SH-SY5Y (cell line): ENCODE results near the gene EPB41L2.

ENCODE experiments used
- GATA2 ChIP-seq: IDR thresholded peaks from 2 replicates; pipeline ENCODE4 v1.6.1; 2011; ENCODE audit warnings: mild to moderate bottlenecking, low read depth, low read length
- GATA3 ChIP-seq: IDR thresholded peaks from 2 replicates; pipeline ENCODE4 v1.6.1; 2011; ENCODE audit warnings: low read depth, mild to moderate bottlenecking, low read length, moderate library complexity

Gene EPB41L2

GRCh38 chr6:131049608-131050007, 13.4 kb downstream of the EPB41L2 start:
- TF ChIP-seq GATA2 (no peak), GATA3 (no peak)

- TF ChIP-seq GATA2 (no peak), GATA3 (no peak)
Observed at GRCh38 chr6:131048933-131049515, 14.0 kb downstream of the EPB41L2 start.

DNA sequence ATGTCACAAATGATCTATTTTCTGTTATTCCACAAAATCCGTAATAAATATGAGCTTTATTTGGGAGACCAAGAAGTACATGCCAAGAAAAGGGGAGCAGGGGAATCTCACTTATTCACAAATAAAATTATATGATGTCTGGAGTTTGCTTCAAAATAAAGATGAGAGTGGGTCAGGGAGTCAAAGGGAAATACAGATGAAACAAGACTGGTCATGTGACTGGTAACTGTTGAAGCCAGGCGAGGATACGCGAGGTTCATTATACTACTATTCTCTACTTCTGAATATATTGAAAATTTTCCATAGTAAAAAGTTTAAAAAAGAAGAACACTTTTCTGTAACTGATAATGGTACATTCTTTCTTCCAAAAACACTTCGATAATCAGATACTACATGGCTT, 14.6 kb downstream of the EPB41L2 start:
- no peak for TF ChIP-seq GATA3
- no peak for TF ChIP-seq GATA2

DNA sequence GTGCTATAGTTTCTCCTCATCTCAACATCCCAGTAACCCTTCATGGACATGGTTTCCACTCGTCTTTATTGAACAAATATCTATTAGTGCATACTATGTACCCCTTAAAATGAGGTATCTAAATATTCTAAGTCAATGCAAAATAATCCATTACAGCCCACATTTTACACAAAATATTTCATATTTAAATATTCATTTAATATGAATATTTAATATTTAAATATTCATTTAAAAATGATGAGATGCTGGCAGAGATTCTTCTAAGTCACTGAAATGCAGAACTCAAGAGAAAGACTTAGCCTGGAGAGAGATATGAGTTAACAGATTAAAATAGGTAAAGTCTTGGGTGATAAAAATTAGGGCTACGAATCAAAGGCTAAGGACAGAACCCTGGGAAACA, 17.9 kb downstream of the EPB41L2 start:
- no peak for TF ChIP-seq GATA3
- no peak for TF ChIP-seq GATA2

DNA sequence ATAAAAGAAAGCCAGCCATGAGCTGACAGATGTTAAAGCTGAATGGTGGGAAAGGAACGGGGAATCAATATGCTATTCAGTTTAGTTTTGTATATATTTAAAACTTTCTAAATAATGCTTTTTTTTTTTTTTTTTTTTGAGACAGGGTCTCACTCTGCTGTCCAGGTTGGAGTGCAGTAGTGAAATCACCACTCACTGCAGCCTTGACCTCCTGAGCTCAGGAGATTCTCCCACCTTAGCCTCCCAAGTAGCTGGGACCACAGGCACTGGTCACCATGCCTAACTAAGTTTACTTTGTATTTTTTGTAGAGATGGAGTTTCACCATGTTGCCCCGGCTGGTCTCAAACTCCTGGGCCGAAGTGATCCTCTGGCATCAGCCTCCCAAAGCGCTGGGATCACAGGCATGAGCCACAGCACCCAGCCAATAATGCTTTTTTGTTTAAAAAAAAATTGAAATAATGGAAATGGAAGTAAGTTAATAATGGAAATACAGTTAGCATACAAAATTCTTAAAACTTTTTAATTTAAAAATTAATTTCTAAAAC, 19.1 kb downstream of the EPB41L2 start:
- no peak for TF ChIP-seq GATA2
- TF ChIP-seq GATA3, result no peak

GRCh38 chr6:131042664-131043063, 20.4 kb downstream of the EPB41L2 start:
- TF ChIP-seq GATA2 (no peak), GATA3 (no peak)

GRCh38 chr6:131041814-131042213, 21.2 kb downstream of the EPB41L2 start:
- TF ChIP-seq GATA3, result no peak
- TF ChIP-seq GATA2, result no peak

DNA sequence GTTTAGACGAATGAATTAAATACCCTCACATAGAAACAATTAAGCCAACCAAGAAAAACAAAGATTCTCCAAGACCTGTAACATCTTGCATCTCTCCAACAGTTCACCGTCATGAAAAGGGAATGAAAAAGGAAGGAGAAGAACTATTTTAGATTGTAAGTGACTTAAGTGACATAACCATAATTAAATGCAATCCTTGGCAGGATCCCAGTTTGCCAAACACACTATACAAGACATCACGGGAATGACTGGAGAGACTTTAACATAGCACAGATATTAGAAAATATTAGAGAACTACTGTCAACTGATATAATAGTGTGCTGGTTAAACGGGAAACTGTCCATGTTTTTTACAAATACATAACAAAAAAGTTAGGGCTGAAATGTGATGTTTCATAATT, 22.2 kb downstream of the EPB41L2 start:
- TF ChIP-seq GATA3, result no peak
- TF ChIP-seq GATA2, result no peak

DNA sequence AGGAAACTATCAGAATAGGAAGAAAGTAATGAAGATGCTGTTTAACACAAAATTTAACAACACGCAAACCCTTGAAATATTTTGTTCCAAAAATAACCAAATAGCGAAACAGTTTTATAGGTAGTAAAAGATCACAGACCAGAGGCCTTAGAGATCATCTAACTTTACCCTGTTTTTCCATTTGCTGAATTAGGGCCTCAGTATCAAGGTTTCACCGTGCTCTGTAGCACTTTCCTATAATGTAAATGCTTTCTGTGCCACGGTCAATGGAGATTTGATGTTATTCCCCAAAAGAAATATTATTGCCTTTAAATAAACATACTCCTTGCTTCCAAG, 23.7 kb downstream of the EPB41L2 start:
- TF ChIP-seq GATA2, result no peak

DNA sequence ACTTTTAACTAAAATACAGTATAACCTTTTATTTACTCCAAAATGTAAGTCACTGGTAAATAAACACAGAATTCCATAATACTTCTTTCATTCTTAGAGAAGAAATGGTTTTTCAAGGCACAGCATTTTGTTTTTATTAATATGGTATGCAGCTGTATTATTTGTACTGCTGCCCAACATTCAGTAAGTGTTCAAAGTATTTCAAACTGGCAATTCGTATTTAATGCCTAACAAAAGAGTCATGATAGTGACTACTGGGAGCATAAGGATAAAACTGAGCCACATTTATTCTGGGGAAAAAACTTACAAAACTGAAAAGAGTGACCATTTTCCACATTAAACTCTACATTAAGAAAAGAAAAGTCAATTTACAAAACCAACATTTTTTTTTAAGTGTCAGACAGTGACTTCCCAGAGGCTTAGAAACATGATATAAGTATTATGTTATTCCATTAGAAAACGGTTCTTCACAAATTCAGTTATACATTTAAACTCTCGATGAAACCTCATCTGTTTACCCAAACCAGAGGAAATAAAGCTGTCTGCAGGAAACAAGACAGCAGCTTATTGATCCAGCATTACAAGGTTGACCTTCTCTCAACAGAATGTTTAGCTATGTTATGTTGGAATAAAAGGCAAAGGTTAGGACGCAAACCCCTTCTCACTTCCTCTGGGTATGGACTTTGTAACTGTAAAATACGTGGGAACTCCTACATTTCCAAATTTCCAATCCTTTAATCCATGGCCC, 24.3 kb downstream of the EPB41L2 start:
- TF ChIP-seq GATA3 (no peak), GATA2 (no peak)

- no peak for TF ChIP-seq GATA3
- TF ChIP-seq GATA2, result no peak
Observed at GRCh38 chr6:131037194-131037897, 25.7 kb downstream of the EPB41L2 start.

GRCh38 chr6:131036601-131037000, 26.4 kb downstream of the EPB41L2 start:
- no peak for TF ChIP-seq GATA3
- no peak for TF ChIP-seq GATA2

DNA sequence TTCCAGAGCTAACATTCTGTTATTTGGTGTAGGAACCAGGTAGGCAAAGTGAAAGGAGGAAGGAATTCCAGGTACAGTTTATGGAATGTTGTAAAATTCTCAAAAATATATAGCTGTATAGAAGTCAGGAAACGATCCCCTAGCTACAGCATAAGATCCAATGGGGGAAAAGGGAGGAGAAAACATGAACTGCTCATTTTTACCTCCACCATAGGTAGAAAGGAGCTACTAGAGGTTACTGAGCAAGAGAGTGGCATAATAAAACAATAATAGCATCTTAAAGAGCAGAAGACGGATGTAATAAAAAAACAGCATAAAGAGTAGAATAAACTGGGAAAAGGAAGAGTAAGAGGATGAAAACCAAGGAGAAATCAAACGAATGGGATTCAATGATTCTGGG, 26.9 kb downstream of the EPB41L2 start:
- TF ChIP-seq GATA2 (no peak), GATA3 (no peak)

- no peak for TF ChIP-seq GATA2
- TF ChIP-seq GATA3, result no peak
Observed at GRCh38 chr6:131035582-131035981, 27.5 kb downstream of the EPB41L2 start.

DNA sequence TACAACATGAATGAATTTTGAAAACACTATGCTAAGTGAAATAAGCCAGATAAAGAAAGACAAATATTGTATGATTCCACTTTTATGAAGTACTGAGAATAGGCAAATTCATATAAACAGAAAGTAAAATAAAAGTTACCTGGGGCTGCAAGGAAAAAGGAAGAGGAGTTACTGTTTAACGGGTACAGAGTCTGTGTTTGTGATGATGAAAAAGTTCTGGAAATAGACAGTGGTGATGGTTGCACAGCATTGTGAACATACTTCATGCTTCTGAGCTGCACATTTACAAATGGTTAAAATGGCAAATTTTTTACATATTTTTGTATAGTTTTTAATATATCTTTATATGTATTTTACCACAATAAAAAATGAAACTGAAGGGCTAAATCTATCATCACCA, 29.4 kb downstream of the EPB41L2 start:
- TF ChIP-seq GATA2, result no peak
- TF ChIP-seq GATA3, result no peak
